ENCODE data around the gene POR.

Gene POR

DNA sequence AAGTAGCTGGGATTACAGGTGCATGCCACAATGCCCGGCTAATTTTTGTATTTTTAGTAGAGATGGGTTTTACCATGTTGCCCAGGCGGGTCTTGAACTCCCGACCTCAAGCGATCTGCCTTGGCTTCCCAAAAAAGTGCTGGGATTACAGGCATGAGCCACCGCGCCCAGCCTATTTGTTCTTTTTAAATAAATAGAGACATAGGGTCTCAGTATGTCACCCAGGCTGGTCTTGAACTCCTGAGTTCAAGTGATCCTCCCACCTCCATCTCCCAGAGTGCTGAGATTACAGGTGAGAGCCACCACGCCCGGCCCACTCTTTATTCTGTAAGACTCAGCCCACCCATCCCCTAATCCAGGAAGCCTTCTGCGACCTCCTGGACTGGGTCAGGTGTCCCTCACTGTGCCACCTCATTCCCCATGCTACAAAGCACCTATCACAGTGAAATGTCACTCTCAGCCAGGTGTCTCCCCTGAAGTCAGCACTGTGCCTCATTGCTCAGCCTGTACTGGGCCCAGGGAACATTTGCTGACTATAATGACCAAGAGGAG lies 76.7 kb downstream of the POR start:
- Histone ChIP-seq H3K4me1 (ENCODE audit: control insufficient read depth in 2 of 2, insufficient read depth in 1 of 2, low read depth in 1 of 2, low read length in 2 of 2) (peaks cover 14 to 20% of the 10 kb centered on the region in 2 donors), H3K27me3 (ENCODE audit: control insufficient read depth in 3 of 3, insufficient read depth in 3 of 3, low read depth in 1 of 3, low read length in 3 of 3) (no peaks in the 10 kb centered on the region)
- no CpG with 5 or more reads among the region's 9 CpGs for WGBS, 2 donors (ENCODE audit: extremely low coverage in 2 of 2, insufficient read length in 2 of 2, insufficient replicate concordance in 1 of 2)

GRCh38 chr7:75992083-75992755 lies 77.3 kb downstream of the POR start:
- Histone ChIP-seq H3K4me2 (ENCODE audit: insufficient read depth, low read length, poor library complexity, severe bottlenecking) (no peak overlapping the region), H2BK12ac (ENCODE audit: low read length) (no peak overlapping the region), H2BK120ac (ENCODE audit: low read depth, low read length) (no peak overlapping the region), H3K9me3 (replicated peaks in 1 of 2; ENCODE audit: control insufficient read depth in 2 of 2, insufficient read depth in 1 of 2, low read depth in 1 of 2, low read length in 2 of 2) (no peaks in the 10 kb centered on the region), H3K79me1 (ENCODE audit: low read depth, low read length) (peaks cover 3% of the 10 kb centered on the region), H2BK15ac (ENCODE audit: low read length) (peak overlapping the region; percentile 73), H3K27me3 (ENCODE audit: control insufficient read depth in 3 of 3, insufficient read depth in 3 of 3, low read depth in 1 of 3, low read length in 3 of 3) (no peaks in the 10 kb centered on the region), H2AK5ac (ENCODE audit: low read depth, low read length) (peak overlapping the region; percentile 16), H3K18ac (ENCODE audit: low read length) (peak overlapping the region; percentile 77), H3K9ac (ENCODE audit: low read depth, low read length, poor library complexity) (no peak overlapping the region), H2AFZ (ENCODE audit: low read length) (no peak overlapping the region), H3K23ac (ENCODE audit: low read depth, low read length, poor library complexity) (no peak overlapping the region), H3K4me1 (ENCODE audit: control insufficient read depth in 2 of 2, insufficient read depth in 1 of 2, low read depth in 1 of 2, low read length in 2 of 2) (peaks cover 14 to 20% of the 10 kb centered on the region in 2 donors), H3K4me3 (ENCODE audit: low read length in 2 of 2) (no peak overlapping the region), H3K14ac (ENCODE audit: low read length) (no peak overlapping the region), H3K27ac (replicated peaks; ENCODE audit: low read length) (no peak overlapping the region), H3K4ac (ENCODE audit: low read length) (no peak overlapping the region), H3K36me3 (replicated peaks in 1 of 2; ENCODE audit: control insufficient read depth in 2 of 2, insufficient read depth in 2 of 2, low read length in 2 of 2) (peaks cover 16 to 23% of the 10 kb centered on the region in 2 donors), H4K8ac (ENCODE audit: low read depth, low read length) (peak overlapping the region; percentile 78), H2BK5ac (ENCODE audit: low read length) (peak overlapping the region; percentile 26), H4K91ac (ENCODE audit: low read depth, low read length, poor library complexity) (no peak overlapping the region)
- DNase-seq (ENCODE audit: low spot score), result no peak
- no CpG with 5 or more reads among the region's 20 CpGs for WGBS, 2 donors (ENCODE audit: extremely low coverage in 2 of 2, insufficient read length in 2 of 2, insufficient replicate concordance in 1 of 2)

More for the DNA sequence above, 76.7 kb downstream of the POR start:
- no peak overlapping the region for H3K23ac ChIP-seq (ENCODE audit: low read depth, low read length, poor library complexity)
- no peak overlapping the region for H2AFZ ChIP-seq (ENCODE audit: low read length)
- H2BK120ac ChIP-seq (ENCODE audit: low read depth, low read length), result no peak overlapping the region
- peaks cover 3% of the 10 kb centered on the region for H3K79me1 ChIP-seq (ENCODE audit: low read depth, low read length)
- H3K4ac ChIP-seq (ENCODE audit: low read length), result no peak overlapping the region
- H3K9me3 ChIP-seq (replicated peaks in 1 of 2; ENCODE audit: control insufficient read depth in 2 of 2, insufficient read depth in 1 of 2, low read depth in 1 of 2, low read length in 2 of 2), result no peaks in the 10 kb centered on the region
- no peak overlapping the region for H4K91ac ChIP-seq (ENCODE audit: low read depth, low read length, poor library complexity)
- no peak overlapping the region for H3K4me2 ChIP-seq (ENCODE audit: insufficient read depth, low read length, poor library complexity, severe bottlenecking)
- H2BK5ac ChIP-seq (ENCODE audit: low read length), result peak overlapping the region; percentile 68
- H2BK12ac ChIP-seq (ENCODE audit: low read length), result no peak overlapping the region
- no peak for DNase-seq (ENCODE audit: low spot score)
- no peak overlapping the region for H2AK5ac ChIP-seq (ENCODE audit: low read depth, low read length)
- no peak overlapping the region for H4K8ac ChIP-seq (ENCODE audit: low read depth, low read length)
- no peak overlapping the region for H3K18ac ChIP-seq (ENCODE audit: low read length)
- no peak overlapping the region for H3K27ac ChIP-seq (replicated peaks; ENCODE audit: low read length)
- no peak overlapping the region for H3K4me3 ChIP-seq (ENCODE audit: low read length in 2 of 2)
- no peak overlapping the region for H3K14ac ChIP-seq (ENCODE audit: low read length)
- no peak overlapping the region for H2BK15ac ChIP-seq (ENCODE audit: low read length)
- no peak overlapping the region for H3K9ac ChIP-seq (ENCODE audit: low read depth, low read length, poor library complexity)
- peaks cover 17 to 26% of the 10 kb centered on the region in 2 donors for H3K36me3 ChIP-seq (replicated peaks in 1 of 2; ENCODE audit: control insufficient read depth in 2 of 2, insufficient read depth in 2 of 2, low read length in 2 of 2)

DNA sequence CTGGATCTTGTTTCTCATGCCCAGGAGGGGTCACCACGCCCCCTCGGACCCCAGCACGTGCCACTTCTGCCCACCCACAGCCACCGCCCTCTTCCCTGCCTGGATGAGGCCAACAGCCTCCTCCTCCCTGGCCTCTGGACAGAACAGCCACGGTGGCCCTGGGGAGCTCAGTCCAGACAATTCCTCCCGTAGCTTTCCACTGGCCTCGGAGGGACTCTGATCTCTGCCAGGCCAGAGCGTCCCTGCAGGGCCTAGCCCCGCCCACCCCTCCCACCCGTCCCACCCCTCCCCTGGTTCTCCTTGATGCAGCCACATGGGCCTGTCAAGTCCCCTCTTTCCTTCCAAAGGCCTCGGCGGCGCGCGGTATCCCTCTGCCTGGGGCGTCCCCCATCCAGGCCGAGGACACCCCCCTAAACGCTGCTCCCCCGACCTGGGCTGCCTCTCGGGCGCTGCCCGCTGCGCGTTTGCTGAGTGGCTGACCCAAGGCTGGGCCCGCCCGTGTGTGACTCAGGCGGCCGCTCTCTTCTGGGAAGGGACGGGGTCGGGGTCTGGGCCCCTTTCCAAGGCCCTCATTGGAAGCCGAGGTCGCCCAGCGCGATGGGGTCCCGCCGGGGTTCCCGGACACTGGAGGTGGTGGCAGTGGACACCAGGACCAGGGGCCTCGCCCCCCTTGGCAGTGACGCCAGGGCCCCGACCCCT lies 78.9 kb downstream of the POR start:
- Histone ChIP-seq H2AK5ac (ENCODE audit: low read depth, low read length) (peak overlapping the region; percentile 20), H4K8ac (ENCODE audit: low read depth, low read length) (no peak overlapping the region), H3K9ac (ENCODE audit: low read depth, low read length, poor library complexity) (peak overlapping the region; percentile 72), H2AFZ (ENCODE audit: low read length) (peak overlapping the region; percentile 96), H3K79me1 (ENCODE audit: low read depth, low read length) (no peaks in the 10 kb centered on the region), H2BK15ac (ENCODE audit: low read length) (no peak overlapping the region), H4K91ac (ENCODE audit: low read depth, low read length, poor library complexity) (peak overlapping the region; percentile 9), H3K4me3 (ENCODE audit: low read length in 2 of 2) (peak overlapping the region; percentile 89 to 94), H3K27ac (replicated peaks; ENCODE audit: low read length) (peak overlapping the region; percentile 61), H3K4me2 (ENCODE audit: insufficient read depth, low read length, poor library complexity, severe bottlenecking) (peak overlapping the region; percentile 100), H3K14ac (ENCODE audit: low read length) (peak overlapping the region; percentile 75), H3K27me3 (ENCODE audit: control insufficient read depth in 3 of 3, insufficient read depth in 3 of 3, low read depth in 1 of 3, low read length in 3 of 3) (no peaks in the 10 kb centered on the region), H2BK5ac (ENCODE audit: low read length) (peak overlapping the region; percentile 75), H3K9me3 (replicated peaks in 1 of 2; ENCODE audit: control insufficient read depth in 2 of 2, insufficient read depth in 1 of 2, low read depth in 1 of 2, low read length in 2 of 2) (no peaks in the 10 kb centered on the region), H3K4me1 (ENCODE audit: control insufficient read depth in 2 of 2, insufficient read depth in 1 of 2, low read depth in 1 of 2, low read length in 2 of 2) (peaks cover 14 to 20% of the 10 kb centered on the region in 2 donors), H2BK12ac (ENCODE audit: low read length) (peak overlapping the region; percentile 58), H2BK120ac (ENCODE audit: low read depth, low read length) (no peak overlapping the region), H3K18ac (ENCODE audit: low read length) (peak overlapping the region; percentile 92), H3K4ac (ENCODE audit: low read length) (no peak overlapping the region), H3K23ac (ENCODE audit: low read depth, low read length, poor library complexity) (peak overlapping the region; percentile 96), H3K36me3 (replicated peaks in 1 of 2; ENCODE audit: control insufficient read depth in 2 of 2, insufficient read depth in 2 of 2, low read length in 2 of 2) (peaks cover 10 to 17% of the 10 kb centered on the region in 2 donors)
- peak; percentile 65 for DNase-seq (ENCODE audit: low spot score)
- WGBS, 2 donors (ENCODE audit: extremely low coverage in 2 of 2, insufficient read length in 2 of 2, insufficient replicate concordance in 1 of 2), result no CpG with 5 or more reads among the region's 40 CpGs

All from neuronal stem cell (in vitro differentiated cells).